PC-3 (cell line): Measurements from ENCODE around the gene EEIG2. TPM values are rescaled to one million over a fixed set of nuclear protein-coding genes. Genes with fewer than 3 reads are reported as not detected.

ENCODE experiments used
- ATAC-seq: fragments of 200-7000 bp; cut with Tn5 transposase; 2 replicates; pipeline ENCODE4 v1.9.1; 2020; ENCODE audit warnings: mild to moderate bottlenecking, moderate library complexity
- BruUV-seq: library from RNA; stranded (reverse); fragments of 400-500 nt; replicated peaks from 2 replicates; lab custom pipeline; 2021; lab: Mats Ljungman, UMichigan
- CTCF ChIA-PET: fragments of 300-600 bp; sonication (Branson Sonifier 250); formaldehyde crosslinking; loops from one replicate; lab custom pipeline; 2022; ENCODE audit warnings: antibody characterized with exemption; lab: Charles Lee
- POLR2A ChIA-PET: fragments of 300-600 bp; sonication (Branson Sonifier 250); formaldehyde crosslinking; loops from one replicate; lab custom pipeline; 2022; ENCODE audit warnings: antibody characterized with exemption; ENCODE audit not compliant: unreplicated experiment; lab: Charles Lee
- DNase-seq: peaks from one replicate; pipeline ENCODE4 v3.0.0-alpha.2; 2015
- H2AFZ ChIP-seq: fragments of 300-600 bp; sonication (generic); 2 replicates; pipeline ENCODE4 v1.6.0; 2016; ENCODE audit warnings: antibody characterized with exemption, low read length
- H3F3A ChIP-seq: fragments of 300-600 bp; sonication (generic); one replicate; pipeline ENCODE4 v1.6.0; 2017; ENCODE audit warnings: antibody characterized with exemption, low read length, control low read depth, mild to moderate bottlenecking; ENCODE audit not compliant: unreplicated experiment
- H3K27ac ChIP-seq: fragments of 300-600 bp; sonication (generic); 2 replicates; pipeline ENCODE4 v1.5.1; 2016; ENCODE audit warnings: mild to moderate bottlenecking, low read length
- H3K27me3 ChIP-seq: fragments of 300-600 bp; sonication (generic); 2 replicates; pipeline ENCODE4 v1.6.1; 2016; ENCODE audit warnings: low read length, mixed read lengths
- H3K36me3 ChIP-seq: fragments of 300-600 bp; sonication (generic); 2 replicates; pipeline ENCODE4 v1.6.1; 2016; ENCODE audit warnings: low read depth, mixed run types, low read length, mixed read lengths
- H3K4me1 ChIP-seq: fragments of 300-600 bp; sonication (generic); 2 replicates; pipeline ENCODE4 v1.5.1; 2016; ENCODE audit warnings: low read length; ENCODE audit not compliant: insufficient read depth
- H3K4me2 ChIP-seq: fragments of 300-600 bp; sonication (generic); 2 replicates; pipeline ENCODE4 v1.6.0; 2016; ENCODE audit warnings: low read length
- H3K4me3 ChIP-seq: fragments of 300-600 bp; sonication (generic); 2 replicates; pipeline ENCODE4 v1.5.1; 2016; ENCODE audit warnings: mild to moderate bottlenecking, low read length, mixed read lengths
- H3K79me2 ChIP-seq: fragments of 300-600 bp; sonication (generic); 2 replicates; pipeline ENCODE4 v1.6.1; 2017; ENCODE audit warnings: low read length, mixed read lengths
- H3K9ac ChIP-seq: fragments of 300-600 bp; sonication (generic); 2 replicates; pipeline ENCODE4 v1.6.0; 2016; ENCODE audit warnings: mild to moderate bottlenecking, low read length
- H3K9me2 ChIP-seq: fragments of 300-600 bp; sonication (generic); replicated peaks from 2 replicates; pipeline ENCODE4 v1.6.1; 2016; ENCODE audit warnings: mixed run types, low read length, mixed read lengths
- H3K9me3 ChIP-seq: fragments of 300-600 bp; sonication (generic); 2 replicates; pipeline ENCODE4 v1.6.1; 2016; ENCODE audit warnings: low read length, mixed read lengths
- H4K20me1 ChIP-seq: fragments of 300-600 bp; sonication (generic); 2 replicates; pipeline ENCODE4 v1.6.1; 2016; ENCODE audit warnings: low read length, mixed read lengths
- EZH2 ChIP-seq: fragments of 300-600 bp; sonication (generic); IDR thresholded peaks from one replicate; pipeline ENCODE4 v1.6.1; 2017; ENCODE audit warnings: antibody characterized with exemption, mild to moderate bottlenecking, low read length; ENCODE audit not compliant: unreplicated experiment
- EZH2phosphoT487 ChIP-seq: fragments of 300-600 bp; sonication (generic); IDR thresholded peaks from 2 replicates; pipeline ENCODE4 v1.6.1; 2018; ENCODE audit warnings: mild to moderate bottlenecking, antibody characterized with exemption, low read length, borderline replicate concordance
- intact Hi-C: fragments of 100-400 bp; cut with micrococcal nuclease; formaldehyde crosslinking; loops from 2 replicates; pipeline ENCODE4 v1.9.0; 2023
- total RNA-seq: library from RNA; depleted of rRNA; stranded (reverse); fragments of >200 nt; gene quantifications from 2 replicates; pipeline ENCODE4 v1.2.3, GENCODE V29; 2014
- TF ChIP-seq, protein P1 (sequence below): fragments of 300-600 bp; sonication (generic); conservative IDR thresholded peaks from 2 replicates; pipeline ENCODE4 v1.5.1; 2017; ENCODE audit warnings: antibody characterized with exemption, low read depth, mild to moderate bottlenecking, low read length

EEIG2 gene
- total RNA-seq, 1 experiment from 2014 or later: 6.2 TPM

DNA sequence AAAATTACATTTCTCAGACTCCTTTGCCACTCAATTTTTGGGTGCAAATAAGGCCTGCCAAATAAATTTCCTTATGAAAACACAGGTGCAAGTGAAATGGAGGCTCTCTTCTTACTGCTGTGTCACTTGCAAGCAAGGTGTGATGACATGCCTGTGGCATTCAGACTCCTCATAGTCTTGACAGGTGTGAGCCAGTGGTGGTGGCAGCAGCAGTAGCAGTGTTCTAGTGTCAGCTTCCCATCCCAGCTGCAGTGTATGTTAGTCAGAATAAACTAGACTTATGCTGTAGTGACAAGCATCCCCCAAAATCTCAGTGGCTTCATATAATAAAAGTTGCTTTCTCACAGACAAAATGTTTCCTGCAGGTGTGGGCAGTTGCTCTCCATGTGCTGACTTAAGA lies 3.8 kb upstream of the EEIG2 start:
- H3K4me1 ChIP-seq: peaks cover 10% of the 10 kb centered on the region
- H3K9me2 ChIP-seq: no peaks in the 10 kb centered on the region
- TF ChIP-seq, protein P1, sequence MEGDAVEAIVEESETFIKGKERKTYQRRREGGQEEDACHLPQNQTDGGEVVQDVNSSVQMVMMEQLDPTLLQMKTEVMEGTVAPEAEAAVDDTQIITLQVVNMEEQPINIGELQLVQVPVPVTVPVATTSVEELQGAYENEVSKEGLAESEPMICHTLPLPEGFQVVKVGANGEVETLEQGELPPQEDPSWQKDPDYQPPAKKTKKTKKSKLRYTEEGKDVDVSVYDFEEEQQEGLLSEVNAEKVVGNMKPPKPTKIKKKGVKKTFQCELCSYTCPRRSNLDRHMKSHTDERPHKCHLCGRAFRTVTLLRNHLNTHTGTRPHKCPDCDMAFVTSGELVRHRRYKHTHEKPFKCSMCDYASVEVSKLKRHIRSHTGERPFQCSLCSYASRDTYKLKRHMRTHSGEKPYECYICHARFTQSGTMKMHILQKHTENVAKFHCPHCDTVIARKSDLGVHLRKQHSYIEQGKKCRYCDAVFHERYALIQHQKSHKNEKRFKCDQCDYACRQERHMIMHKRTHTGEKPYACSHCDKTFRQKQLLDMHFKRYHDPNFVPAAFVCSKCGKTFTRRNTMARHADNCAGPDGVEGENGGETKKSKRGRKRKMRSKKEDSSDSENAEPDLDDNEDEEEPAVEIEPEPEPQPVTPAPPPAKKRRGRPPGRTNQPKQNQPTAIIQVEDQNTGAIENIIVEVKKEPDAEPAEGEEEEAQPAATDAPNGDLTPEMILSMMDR: no peak
- TF ChIP-seq EZH2phosphoT487 (no peak), EZH2 (no peak)
- ATAC-seq (no peak), DNase-seq (no peak)
- H3K4me3 ChIP-seq: no peak overlapping the region
- intact Hi-C loops: loop anchor here (5.0 kb wide), 1 partner anchor 36 kb away; no protein-coding TSS in a partner anchor
- no peaks in the 10 kb centered on the region for H3K79me2 ChIP-seq
- no peak overlapping the region for H2AFZ ChIP-seq
- BruUV-seq: no TSS peak
- H3K36me3 ChIP-seq: no peaks in the 10 kb centered on the region
- CTCF ChIA-PET: no interaction called here
- no peak overlapping the region for H3K9ac ChIP-seq
- H3K27me3 ChIP-seq: 0 out of 2 replicates have a peak, but pooled peaks cover 4% of the 10 kb centered on the region
- no peak overlapping the region for H3K4me2 ChIP-seq
- no peaks in the 10 kb centered on the region for H4K20me1 ChIP-seq
- H3F3A ChIP-seq: no peaks in the 10 kb centered on the region
- H3K9me3 ChIP-seq: no peaks in the 10 kb centered on the region
- no peak overlapping the region for H3K27ac ChIP-seq
- POLR2A ChIA-PET: no interaction called here

GRCh38 chr1:108556499-108556898 lies 3.4 kb upstream of the EEIG2 start:
- ChIA-PET POLR2A (no interaction called here), CTCF (no interaction called here)
- no peaks in the 10 kb centered on the region for H4K20me1 ChIP-seq
- no peaks in the 10 kb centered on the region for H3K9me3 ChIP-seq
- peaks cover 15% of the 10 kb centered on the region for H3K4me1 ChIP-seq
- H3K4me2 ChIP-seq: no peak overlapping the region
- H3K4me3 ChIP-seq: no peak overlapping the region
- BruUV-seq: no TSS peak
- intact Hi-C loops: loop anchor here (5.0 kb wide), 1 partner anchor 36 kb away; no protein-coding TSS in a partner anchor
- H2AFZ ChIP-seq: no peak overlapping the region
- H3K36me3 ChIP-seq: no peaks in the 10 kb centered on the region
- H3F3A ChIP-seq: no peaks in the 10 kb centered on the region
- no peaks in the 10 kb centered on the region for H3K9me2 ChIP-seq
- DNase-seq: no peak
- H3K27me3 ChIP-seq: 0 out of 2 replicates have a peak, but pooled peaks cover 4% of the 10 kb centered on the region
- H3K79me2 ChIP-seq: no peaks in the 10 kb centered on the region
- TF ChIP-seq EZH2 (no peak), EZH2phosphoT487 (no peak)
- TF ChIP-seq, protein P1: no peak
- no peak overlapping the region for H3K27ac ChIP-seq
- no peak for ATAC-seq
- no peak overlapping the region for H3K9ac ChIP-seq

DNA sequence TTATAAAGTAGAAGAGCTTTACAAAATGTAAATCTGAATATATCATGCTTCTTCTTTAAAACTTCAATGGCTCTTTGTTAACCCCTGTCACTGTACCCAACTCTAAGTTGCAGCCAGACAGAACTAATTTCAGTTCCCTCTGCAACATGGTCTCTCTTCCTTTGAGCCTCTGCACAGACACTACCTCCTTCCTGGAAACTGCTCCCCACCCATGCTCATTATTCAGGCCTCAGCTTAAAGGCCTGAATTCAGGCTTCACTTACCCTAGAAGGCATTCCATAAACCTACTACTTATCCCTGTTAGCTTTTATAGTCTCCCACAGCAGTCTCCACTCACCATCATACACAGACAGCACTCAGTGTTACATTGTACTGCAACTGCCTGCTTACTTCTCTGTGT lies 2.6 kb upstream of the EEIG2 start:
- H2AFZ ChIP-seq: no peak overlapping the region

More for the DNA sequence above, 2.6 kb upstream of the EEIG2 start:
- H3K27me3 ChIP-seq: 0 out of 2 replicates have a peak, but pooled peaks cover 4% of the 10 kb centered on the region
- no peak overlapping the region for H3K4me2 ChIP-seq
- no peaks in the 10 kb centered on the region for H4K20me1 ChIP-seq
- H3K4me1 ChIP-seq: peaks cover 17% of the 10 kb centered on the region
- no peak overlapping the region for H3K4me3 ChIP-seq
- no peaks in the 10 kb centered on the region for H3K9me3 ChIP-seq
- CTCF ChIA-PET: interaction anchor here (0.6 kb wide), 1 partner anchor 29 kb away, joined by 3 read pairs; no protein-coding TSS in a partner anchor
- no peaks in the 10 kb centered on the region for H3K79me2 ChIP-seq
- POLR2A ChIA-PET: no interaction called here
- intact Hi-C loops: loop anchor here (5.0 kb wide), 1 partner anchor 35 kb away; no protein-coding TSS in a partner anchor
- TF ChIP-seq EZH2phosphoT487 (no peak), EZH2 (no peak)
- TF ChIP-seq, protein P1: no peak
- H3K9ac ChIP-seq: no peak overlapping the region
- DNase-seq (no peak), ATAC-seq (no peak)
- no peaks in the 10 kb centered on the region for H3K36me3 ChIP-seq
- no TSS peak for BruUV-seq
- H3K27ac ChIP-seq: no peak overlapping the region
- H3F3A ChIP-seq: no peaks in the 10 kb centered on the region
- H3K9me2 ChIP-seq: no peaks in the 10 kb centered on the region
